ENCODE results near the gene LRP1. TPM values are rescaled to one million over a fixed set of nuclear protein-coding genes. Genes with fewer than 3 reads are reported as not detected.

The LRP1 gene
- total RNA-seq, 1 experiment from 2014 or later: 12.4 TPM

DNA sequence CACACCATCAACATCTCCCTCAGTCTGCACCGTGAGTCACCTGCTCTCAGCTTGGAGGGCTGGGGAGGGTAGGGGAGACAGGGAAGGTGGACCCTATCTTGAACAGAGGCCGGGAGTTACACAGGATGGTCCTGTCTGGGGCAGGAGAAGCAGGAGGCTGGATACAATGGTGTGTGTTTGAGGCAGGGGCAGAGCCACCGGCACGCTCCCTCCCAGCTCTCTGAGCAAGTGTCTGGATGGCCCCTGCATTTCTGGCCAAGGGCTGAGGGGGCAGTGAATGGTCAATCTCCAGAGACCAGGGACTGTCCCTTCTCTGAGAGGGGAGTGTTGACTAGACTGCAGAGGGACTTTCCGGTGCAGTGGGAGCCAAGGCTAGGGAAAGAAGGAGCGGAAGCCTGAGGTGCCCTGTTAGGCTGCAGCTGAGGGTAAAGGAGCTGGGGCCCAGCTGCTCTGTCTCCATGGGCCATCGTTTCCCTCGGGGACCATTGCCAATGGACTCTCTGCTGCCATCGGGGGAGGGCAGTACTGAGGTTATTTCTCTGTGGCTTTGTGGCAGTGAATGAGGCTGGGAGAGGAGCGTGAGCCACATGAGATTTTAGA lies 17.3 kb downstream of the LRP1 start:
- TF ChIP-seq, protein P1, sequence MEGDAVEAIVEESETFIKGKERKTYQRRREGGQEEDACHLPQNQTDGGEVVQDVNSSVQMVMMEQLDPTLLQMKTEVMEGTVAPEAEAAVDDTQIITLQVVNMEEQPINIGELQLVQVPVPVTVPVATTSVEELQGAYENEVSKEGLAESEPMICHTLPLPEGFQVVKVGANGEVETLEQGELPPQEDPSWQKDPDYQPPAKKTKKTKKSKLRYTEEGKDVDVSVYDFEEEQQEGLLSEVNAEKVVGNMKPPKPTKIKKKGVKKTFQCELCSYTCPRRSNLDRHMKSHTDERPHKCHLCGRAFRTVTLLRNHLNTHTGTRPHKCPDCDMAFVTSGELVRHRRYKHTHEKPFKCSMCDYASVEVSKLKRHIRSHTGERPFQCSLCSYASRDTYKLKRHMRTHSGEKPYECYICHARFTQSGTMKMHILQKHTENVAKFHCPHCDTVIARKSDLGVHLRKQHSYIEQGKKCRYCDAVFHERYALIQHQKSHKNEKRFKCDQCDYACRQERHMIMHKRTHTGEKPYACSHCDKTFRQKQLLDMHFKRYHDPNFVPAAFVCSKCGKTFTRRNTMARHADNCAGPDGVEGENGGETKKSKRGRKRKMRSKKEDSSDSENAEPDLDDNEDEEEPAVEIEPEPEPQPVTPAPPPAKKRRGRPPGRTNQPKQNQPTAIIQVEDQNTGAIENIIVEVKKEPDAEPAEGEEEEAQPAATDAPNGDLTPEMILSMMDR (IDR thresholded peaks at IDR 0.05; ENCODE audit: unreplicated experiment): no peak
- CTCF ChIA-PET: no interaction called here
- H3K4me1 Mint-ChIP-seq (ENCODE audit: low read depth, unreplicated experiment): peaks cover 19% of the 10 kb centered on the region
- no peaks in the 10 kb centered on the region for H3K27me3 Mint-ChIP-seq (ENCODE audit: unreplicated experiment)
- intact Hi-C loops (cut with micrococcal nuclease; ENCODE audit: unreplicated experiment): no loop called here
- no peak overlapping the region for H3K4me3 Mint-ChIP-seq (ENCODE audit: low read depth, unreplicated experiment)
- peaks cover 5% of the 10 kb centered on the region for H3K36me3 Mint-ChIP-seq (ENCODE audit: insufficient read depth, unreplicated experiment)
- DNase-seq: no peak
- BruUV-seq (replicated peaks): no TSS peak
- no peaks in the 10 kb centered on the region for H3K9me3 Mint-ChIP-seq (ENCODE audit: low read depth, unreplicated experiment)
- H3K27ac Mint-ChIP-seq (ENCODE audit: unreplicated experiment): no peak overlapping the region

DNA sequence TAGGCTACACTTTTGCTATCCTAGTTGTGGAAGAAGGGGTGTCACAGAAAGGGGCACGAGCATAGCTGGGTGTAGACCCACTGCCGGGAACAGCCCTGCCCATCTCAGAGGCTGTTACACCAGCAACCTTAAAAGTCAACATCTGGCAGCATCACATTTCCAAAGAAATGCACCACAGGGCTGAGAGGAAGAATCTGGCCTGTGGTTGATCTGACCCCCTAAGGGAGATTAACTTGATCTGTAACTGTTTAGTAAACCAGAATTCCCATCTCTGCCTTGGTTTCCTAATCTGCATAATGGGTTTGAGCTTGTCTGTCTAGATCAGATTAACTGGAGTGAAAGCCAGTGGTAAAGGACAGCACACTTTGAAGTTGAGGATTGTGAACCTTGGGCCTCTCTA lies 17.8 kb downstream of the LRP1 start:
- CTCF ChIA-PET: interaction anchor here (0.6 kb wide), 1 partner anchor 944 kb away, joined by 4 read pairs; no protein-coding TSS in a partner anchor
- TF ChIP-seq, protein P1 (IDR thresholded peaks at IDR 0.05; ENCODE audit: unreplicated experiment): no peak
- Mint-ChIP-seq H3K27me3 (ENCODE audit: unreplicated experiment) (no peaks in the 10 kb centered on the region), H3K4me1 (ENCODE audit: low read depth, unreplicated experiment) (peaks cover 19% of the 10 kb centered on the region), H3K36me3 (ENCODE audit: insufficient read depth, unreplicated experiment) (peaks cover 5% of the 10 kb centered on the region), H3K4me3 (ENCODE audit: low read depth, unreplicated experiment) (no peak overlapping the region), H3K27ac (ENCODE audit: unreplicated experiment) (no peak overlapping the region), H3K9me3 (ENCODE audit: low read depth, unreplicated experiment) (no peaks in the 10 kb centered on the region)
- no peak for DNase-seq
- intact Hi-C loops (cut with micrococcal nuclease; ENCODE audit: unreplicated experiment): no loop called here
- BruUV-seq (replicated peaks): no TSS peak

DNA sequence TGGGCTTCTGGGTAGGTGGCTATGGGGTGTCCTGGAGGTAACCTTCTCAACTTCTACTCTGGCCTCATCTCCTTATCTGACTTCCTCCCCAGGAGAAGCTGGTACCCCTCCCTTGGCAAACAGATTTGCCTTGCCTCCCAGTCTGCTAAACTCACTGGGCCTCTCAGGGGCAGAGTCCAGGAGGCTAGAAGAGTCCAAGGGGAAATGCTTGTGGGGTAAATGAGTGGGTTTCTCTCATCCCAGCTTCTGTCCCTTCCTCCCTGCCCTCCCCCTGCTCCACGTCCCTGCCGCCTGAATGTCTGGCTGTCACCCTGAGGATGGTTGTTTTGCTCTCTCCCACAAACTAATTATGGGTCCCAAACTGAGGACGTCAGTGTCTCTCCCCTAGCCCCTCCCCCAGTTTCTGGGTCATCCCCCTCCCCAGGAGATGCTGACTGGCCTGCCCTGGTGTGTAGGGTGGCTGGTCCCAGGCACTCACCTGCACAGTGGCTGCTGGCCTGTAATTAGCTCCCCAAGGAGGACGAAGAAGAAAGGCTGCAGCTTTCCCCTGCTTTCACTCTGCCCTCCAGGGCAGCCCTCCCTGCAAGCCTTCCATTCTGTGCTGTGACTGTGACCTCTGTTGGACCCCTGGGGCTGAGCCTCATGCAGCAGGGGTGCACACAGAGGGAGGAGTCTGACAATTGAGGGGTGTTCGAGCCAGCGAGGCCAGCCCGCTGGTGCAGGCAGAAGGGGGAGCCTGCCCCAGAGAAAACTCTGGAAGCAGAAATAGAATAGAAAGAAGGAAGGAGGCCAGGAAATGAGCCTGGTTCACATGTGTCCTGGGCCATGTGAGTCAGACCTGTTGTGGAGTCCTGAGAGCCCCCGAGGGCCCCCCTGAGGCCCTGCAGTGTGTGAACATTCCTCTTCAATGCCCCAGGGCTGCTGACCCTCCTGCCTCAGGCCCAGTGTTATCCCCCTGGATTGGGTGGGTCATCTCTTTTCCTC lies 19.0 kb downstream of the LRP1 start, which contains the start of gene LRP1-AS:
Gene LRP1-AS, minus strand, starts transcription at position 659 of the 984 bp plus-strand sequence.
- intact Hi-C loops (cut with micrococcal nuclease; ENCODE audit: unreplicated experiment): no loop called here
- no peak for DNase-seq
- H3K36me3 Mint-ChIP-seq (ENCODE audit: insufficient read depth, unreplicated experiment): peaks cover 5% of the 10 kb centered on the region
- H3K4me3 Mint-ChIP-seq (ENCODE audit: low read depth, unreplicated experiment): no peak within 1 kb of the TSS
- no peaks in the 10 kb centered on the region for H3K27me3 Mint-ChIP-seq (ENCODE audit: unreplicated experiment)
- H3K27ac Mint-ChIP-seq (ENCODE audit: unreplicated experiment): no peak within 1 kb of the TSS
- H3K4me1 Mint-ChIP-seq (ENCODE audit: low read depth, unreplicated experiment): peaks cover 19% of the 10 kb centered on the region
- no TSS peak for BruUV-seq (replicated peaks)
- H3K9me3 Mint-ChIP-seq (ENCODE audit: low read depth, unreplicated experiment): no peaks in the 10 kb centered on the region
- CTCF ChIA-PET: interaction anchor here (0.6 to 1.3 kb wide), 2 partner anchors 19 to 945 kb away, joined by 4 to 6 read pairs; partner anchors contain the start of gene LRP1
- TF ChIP-seq, protein P1 (IDR thresholded peaks at IDR 0.05; ENCODE audit: unreplicated experiment): no peak

DNA sequence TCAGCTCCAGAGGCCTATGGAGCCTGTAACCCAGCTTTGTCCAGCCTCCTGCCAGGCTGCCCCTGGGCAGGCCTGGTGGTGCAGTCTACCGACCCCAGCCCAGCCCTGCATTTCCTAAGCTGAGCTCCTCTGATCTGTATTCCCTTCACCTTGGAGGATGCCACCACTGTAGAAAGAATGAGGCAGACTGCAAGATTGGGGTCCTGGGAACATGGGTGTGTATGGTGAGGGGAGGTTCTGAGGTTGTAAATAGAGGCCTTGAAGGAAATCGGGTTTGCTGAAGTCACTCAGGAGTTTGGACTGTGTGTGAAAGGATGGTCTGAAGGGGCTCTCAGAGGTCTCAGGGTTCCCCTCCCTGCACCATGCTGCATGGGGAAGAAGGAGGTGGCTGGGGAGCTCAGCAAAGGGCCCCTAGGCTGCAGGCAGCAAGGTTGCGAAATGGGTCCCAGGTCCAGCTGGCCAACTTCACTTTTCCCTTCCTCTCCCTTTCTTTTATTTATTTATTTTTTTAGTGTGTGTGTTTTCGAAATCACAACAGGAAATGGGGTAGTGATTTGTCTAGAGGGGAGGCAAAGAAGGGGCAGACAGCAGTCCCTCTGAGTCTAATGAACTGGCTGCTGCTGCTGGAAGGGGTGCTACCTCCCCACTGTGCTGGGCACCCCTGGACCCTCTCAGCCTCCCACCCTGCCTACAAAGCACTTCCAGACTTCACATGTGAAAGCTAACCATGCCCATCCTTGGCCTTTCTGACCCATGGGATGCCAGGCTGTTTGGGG lies 20.4 kb downstream of the LRP1 start:
- Mint-ChIP-seq H3K36me3 (ENCODE audit: insufficient read depth, unreplicated experiment) (peaks cover 5% of the 10 kb centered on the region), H3K27me3 (ENCODE audit: unreplicated experiment) (peaks cover 12% of the 10 kb centered on the region), H3K9me3 (ENCODE audit: low read depth, unreplicated experiment) (no peaks in the 10 kb centered on the region), H3K4me3 (ENCODE audit: low read depth, unreplicated experiment) (no peak overlapping the region), H3K4me1 (ENCODE audit: low read depth, unreplicated experiment) (peaks cover 19% of the 10 kb centered on the region), H3K27ac (ENCODE audit: unreplicated experiment) (no peak overlapping the region)
- TF ChIP-seq, protein P1 (IDR thresholded peaks at IDR 0.05; ENCODE audit: unreplicated experiment): no peak
- intact Hi-C loops (cut with micrococcal nuclease; ENCODE audit: unreplicated experiment): no loop called here
- CTCF ChIA-PET: interaction anchor here (0.6 to 1.5 kb wide), 2 partner anchors 27 to 48 kb away, joined by 3 to 8 read pairs; no protein-coding TSS in a partner anchor
- no TSS peak for BruUV-seq (replicated peaks)
- DNase-seq: no peak

Data from Calu3 (cell line).